GM19468 (cell line): ENCODE data around the gene SSPN.
A peak's percentile ranks its signal among the peaks of the same experiment; 100 is the strongest.

Experiments
- ATAC-seq: cut with Tn5 transposase; IDR thresholded peaks from one replicate; pipeline ENCODE4 v1.9.1; 2021; ENCODE audit warnings: mild to moderate bottlenecking, moderate library complexity, moderate number of reproducible peaks; ENCODE audit not compliant: unreplicated experiment; ENCODE audit errors: extremely low read depth

SSPN gene

DNA sequence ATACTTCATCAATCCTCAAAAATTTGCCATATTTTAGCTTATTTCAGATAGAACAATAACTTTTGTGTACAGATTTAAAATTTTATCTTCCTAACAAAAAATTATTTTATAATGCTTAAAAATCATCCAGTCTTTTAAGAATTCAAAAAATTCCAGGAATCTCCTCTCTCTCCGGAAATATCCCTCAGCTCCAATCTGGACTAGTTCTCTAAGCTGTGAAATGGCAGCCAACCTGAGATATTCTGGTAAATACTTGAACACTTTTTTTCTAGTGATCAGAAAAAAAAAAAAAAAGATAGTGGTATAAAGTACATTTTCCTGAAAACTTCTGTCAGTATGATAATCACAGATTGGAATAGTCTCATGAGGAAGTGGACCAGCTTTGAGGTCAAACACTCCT lies 57.6 kb downstream of the SSPN start:
- ATAC-seq = no peak

DNA sequence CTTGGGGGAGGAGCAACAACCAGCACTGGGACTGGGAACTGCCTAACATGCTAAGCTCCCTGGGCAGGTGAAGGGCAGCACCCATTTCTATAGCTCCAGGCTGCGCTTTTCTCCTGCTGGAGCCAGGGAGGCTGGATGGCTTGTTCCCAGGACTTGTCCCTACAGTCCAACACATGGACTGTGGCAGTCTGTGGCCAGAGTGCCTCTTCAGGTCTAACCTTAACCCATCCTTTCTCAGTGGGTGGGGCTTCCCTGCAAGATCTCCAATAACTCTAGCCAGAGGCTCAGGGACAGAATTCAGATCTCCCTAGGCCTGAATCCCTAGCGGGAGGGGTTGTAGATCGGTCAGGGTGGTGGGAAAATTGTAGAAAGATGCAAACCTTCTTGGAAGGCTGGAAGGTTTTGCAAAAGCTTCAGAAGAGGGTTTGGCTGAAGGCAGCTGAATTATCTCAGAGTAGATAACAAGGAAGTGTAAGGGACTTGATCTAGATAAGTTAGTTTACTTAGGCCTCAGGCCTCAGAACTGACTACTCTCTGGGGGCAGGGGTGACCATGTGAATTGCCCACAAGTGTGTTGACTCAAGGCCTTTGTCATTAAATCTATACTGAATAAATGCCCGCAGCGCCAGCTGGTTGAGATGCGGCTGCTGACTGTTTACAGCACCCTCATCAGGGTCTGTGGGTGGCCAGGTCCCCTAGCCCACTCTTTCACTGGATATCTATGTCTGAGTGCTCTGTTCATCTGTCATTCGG lies 60.7 kb downstream of the SSPN start:
- ATAC-seq = no peak

DNA sequence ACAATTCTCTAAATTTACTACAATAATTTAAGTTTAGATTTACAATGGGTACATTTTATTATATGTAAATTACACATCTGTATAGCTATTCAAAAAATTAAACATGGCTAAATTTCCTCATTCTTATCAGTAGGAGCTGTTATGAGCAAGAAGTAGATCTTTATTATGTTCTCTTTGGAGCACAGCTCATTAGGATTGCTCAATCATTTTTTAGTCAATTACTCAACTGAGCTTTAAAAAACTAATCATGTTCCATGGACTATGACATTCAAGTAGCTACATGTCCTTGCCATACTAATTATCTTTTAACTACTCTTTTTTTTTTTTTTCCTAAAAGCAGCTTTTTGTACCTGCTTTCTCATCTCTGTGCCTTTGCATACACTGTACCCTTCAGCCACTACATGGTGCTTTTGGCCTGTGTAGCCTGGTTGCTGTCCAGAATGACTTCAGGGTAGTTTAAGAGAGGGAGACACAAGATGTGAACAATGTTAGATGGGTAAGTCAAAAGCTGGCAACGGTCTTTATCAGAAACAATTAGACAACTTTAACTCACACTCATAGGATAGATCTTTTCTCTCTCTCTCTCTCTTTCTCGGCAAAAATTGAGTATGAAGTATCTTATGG lies 69.0 kb downstream of the SSPN start:
- no peak for ATAC-seq

DNA sequence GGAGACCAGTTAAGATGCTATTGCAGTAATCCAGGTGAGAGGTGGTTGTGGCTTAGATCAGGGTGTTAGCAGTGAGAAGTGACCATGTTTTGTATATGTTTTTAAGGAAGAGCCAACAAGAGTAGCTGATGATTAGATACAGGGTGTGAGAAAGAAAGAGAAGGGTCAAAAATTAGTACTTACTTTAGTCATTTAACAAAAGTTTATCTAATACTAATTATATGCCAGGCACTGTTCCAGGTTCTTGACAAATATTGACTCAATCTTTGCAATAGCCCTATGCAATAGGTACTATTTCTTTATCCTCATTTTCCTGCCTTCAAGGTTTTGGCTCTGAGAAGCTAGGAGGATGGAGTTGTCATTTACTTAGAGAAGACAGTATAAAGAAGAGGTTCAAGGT lies 70.2 kb downstream of the SSPN start:
- ATAC-seq = no peak

DNA sequence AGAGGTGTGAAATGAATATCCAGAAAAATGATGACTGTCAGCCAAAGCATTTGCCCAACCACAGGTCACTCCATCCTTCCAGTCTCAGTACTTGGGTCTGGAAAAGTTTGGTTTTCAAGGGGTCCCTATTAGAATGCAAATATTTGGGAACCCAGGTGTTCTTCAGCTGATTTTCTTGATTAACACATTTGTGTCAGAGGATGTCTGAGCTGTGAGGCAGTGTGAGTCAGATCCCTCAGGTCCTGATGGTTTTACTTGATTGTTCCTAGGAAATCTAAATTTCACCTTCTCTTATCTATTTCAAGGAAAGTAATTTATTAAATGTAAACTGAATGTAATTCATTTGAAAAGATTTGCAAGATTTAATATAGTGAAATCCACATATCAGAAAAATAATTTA lies 71.5 kb downstream of the SSPN start:
- ATAC-seq = no peak

DNA sequence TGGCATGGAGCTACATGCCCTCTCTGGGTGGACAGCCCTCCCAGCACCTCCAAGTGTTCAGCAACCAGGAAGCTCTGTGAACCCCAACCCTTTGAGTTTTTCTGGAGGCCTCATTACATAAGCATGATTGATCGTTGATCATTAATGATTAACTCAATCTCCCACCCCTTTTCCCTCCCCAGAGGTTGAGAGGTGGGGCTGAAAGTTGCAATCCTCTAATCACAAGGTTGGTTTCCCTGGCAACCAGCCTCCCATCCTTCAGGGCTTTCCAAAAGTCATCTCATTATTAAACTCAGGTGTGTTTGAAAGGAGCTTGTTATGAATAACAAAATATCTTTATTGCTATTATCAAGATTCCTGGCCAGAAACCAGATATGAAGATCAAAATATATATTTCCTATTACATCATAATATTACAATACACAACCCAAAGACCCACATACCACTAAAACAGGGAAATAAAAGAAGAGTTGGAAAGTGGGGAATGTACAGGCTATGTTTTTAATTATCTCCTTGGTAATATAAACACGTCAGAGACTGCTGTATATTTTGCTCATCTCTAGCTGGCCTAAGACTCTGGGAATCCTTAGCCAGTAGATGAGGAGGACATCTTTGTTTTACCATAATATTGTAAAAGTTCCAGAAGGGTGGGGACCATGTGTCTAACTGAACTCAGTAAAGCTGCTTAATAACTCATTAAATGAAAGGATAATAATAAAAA lies 73.6 kb downstream of the SSPN start:
- no peak for ATAC-seq

DNA sequence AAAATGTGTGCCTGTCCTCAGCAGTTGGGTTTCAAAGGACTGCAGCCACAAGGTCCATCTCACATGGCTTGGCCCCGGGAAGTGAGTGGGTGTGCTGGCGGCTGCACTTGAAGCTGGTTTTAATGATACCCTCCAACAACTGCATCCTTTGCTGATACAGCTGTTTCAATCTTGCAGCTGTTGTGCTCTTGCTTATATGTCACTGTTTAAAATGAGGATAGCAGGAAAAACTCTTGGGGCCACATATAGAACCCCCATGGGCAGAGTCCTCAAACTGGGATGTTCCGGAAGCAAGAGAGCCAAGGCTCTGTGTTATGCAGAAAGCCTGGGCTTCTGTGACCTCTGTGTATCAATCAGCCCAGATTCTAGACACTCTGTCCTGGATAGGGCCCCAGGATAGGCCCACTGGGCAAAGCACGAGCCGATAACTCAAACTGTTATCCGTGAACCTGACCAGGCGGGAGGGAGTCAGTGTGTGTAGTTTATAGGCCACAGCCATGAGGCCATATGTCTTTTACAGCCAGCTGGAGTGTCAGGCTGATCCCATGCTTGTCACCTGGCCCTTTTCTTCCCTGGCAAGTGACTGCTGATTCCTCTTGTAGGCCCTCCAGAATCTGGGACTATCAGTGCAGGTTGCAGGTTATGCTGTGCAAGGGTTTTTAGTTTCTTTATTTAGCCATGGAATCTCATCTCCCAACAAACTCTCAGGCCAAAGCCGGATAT lies 74.3 kb downstream of the SSPN start:
- no peak for ATAC-seq

DNA sequence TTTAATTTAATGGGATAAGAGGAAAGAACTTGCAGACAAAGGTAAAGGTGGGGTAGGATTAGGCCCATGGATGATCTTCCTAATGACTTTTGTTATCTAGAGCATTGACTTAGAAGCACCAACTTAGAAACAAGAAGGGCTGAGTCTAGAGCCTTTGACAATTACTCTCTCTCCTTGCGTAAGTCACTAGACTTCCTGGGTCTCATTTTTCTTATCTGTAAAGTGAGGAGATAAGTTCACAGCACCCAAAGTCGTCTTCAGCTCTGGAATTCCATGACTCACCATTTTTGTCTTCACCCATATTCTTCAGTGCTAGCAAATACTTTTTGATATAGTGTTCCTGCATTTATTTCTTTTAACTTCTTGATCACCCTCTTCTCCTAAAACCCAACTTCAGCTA lies 75.7 kb downstream of the SSPN start:
- ATAC-seq = no peak

DNA sequence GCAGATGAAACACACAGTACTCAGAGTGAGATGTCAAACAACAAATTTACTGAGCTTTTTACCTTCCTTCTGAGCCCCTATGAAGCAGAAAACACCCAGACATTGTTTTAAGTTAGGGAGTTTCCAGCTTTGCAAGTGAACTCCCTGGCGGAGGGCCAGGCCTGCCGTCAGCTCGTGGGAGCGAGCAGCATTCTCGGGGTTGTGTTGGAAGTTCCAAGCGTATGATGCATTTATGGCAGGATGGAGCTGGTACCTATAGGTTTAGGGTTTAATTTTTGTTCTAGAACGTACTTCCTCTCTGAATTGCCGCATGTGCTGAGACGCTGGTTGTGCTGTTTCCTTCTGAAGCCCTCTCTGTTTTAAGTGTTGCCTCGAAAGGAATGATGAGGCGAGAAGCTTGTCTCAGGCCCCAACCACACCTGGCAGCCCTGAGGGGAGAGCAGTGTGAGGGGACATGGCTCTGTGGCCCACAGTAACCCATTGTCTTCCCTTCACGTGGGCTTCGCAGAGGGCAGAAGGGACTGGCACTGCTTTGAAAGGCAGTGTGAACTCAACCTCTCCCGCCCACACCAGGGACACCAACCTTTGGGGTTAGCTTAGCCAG lies 76.6 kb downstream of the SSPN start:
- ATAC-seq = no peak

DNA sequence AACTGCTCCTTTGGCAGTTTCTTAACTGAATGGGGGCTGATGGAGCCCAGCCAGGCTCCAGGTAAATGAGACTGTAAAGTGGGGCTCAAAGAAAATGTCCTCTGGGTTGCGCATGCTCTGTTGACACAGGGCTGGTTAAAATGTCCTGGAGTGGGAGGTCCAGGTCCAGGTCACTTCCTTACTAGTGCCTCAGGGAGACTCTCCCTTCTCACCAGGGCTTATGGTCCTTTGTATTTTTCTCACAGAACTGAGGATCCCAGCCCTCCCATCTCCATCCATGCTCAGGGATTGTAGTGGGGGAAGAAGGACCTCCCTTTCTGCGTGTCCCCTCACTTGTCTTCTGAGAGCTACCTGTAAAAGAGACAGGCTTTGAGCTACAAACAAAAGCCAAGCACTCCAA lies 77.5 kb downstream of the SSPN start:
- no peak for ATAC-seq

DNA sequence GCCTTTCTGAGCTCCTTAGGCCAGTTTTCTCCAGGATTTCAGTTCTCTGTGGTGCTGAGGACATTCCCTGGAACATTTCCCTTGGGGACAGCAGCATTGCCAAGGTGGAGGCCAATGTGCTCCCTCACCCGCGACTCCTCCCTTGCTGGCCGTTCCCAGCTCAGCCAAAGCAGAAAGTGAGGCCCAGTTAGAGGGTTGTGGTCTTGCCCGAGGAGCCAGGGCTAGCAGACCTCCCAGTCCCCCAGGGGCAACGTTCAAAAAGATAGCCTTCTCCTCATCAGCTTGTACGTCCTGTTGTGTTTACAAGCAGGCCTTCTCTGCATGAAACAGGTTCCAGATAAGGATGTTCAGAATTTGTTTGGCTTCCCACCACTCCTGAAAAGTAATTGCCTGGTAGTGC lies 78.4 kb downstream of the SSPN start:
- no peak for ATAC-seq

DNA sequence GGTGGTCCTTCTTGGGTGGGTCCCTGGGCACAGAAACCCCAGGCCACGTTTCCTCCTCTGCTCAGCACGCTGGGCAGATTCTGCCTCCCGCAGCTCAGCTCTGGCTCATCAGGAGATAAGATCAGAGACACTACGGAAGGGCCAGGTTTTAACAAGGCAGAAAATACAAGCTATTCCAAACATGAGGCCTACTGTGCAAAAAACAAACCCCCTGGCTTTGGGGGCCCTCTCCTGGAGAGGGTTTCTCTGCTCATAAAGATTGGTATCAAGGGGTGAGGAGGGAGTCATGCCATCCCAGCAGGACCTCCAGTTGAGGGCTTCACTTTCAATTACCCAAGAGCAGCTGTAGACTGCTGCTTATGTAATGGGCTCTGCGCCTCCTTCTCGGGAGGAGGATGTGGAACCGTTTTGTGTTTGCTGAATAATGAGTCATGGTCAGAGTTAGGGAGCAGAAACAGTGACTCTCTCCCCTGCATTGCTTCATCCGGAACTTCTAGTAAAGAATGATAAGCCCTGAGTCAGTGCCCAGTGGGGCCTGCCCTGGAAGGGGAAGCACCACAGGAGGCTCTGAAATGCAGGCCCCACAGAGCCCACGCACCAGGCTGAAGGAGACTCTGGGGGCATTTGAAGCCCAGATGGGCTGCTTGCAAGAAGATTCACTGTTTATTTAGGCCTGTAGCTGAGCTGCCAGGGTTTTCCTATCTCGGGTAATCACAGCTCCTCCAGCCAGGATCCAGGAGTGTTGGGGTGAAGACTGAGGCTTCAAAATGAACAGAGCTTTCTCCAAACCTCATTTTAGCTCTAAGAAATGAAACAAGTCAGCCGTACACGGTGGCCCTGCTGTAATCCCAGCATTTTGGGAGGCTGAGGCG lies 79.3 kb downstream of the SSPN start:
- ATAC-seq = peak; percentile 95

DNA sequence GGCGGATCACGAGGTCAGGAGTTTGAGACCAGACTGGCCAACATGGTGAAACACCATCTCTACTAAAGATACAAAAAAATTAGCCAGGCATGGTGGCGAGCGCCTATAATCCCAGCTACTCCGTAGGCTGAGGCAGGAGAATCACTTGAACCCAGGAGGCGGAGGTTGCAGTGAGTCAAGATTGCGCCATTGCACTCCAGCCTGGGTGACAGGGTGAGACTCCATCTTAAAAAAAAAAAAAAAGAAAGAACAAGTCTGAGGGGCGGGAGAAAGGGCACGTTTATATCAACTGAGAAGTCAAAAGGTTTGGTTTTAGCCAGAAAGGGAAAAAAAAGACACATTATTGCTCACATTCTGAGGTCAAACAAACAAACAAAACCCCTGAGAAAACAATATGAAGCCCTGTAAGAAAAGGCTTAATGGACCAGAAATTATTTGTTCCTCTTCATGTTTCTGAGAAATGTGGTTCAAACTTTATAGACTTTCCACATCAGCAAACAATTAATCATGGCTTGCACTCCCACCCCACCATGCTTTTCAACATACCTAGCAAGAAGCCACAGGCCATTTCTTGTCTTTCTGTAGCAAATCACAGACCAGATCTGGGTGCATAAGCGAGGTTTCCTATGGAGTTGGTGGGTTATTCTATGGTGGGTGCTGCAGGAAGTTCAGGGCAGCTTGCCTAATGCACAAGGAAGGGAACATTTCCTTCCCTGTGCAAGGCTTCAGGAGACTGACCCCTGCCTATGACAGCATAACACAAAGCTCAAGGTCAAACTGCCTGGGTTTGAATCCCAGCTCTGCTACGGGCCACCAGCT lies 80.1 kb downstream of the SSPN start:
- ATAC-seq = no peak

DNA sequence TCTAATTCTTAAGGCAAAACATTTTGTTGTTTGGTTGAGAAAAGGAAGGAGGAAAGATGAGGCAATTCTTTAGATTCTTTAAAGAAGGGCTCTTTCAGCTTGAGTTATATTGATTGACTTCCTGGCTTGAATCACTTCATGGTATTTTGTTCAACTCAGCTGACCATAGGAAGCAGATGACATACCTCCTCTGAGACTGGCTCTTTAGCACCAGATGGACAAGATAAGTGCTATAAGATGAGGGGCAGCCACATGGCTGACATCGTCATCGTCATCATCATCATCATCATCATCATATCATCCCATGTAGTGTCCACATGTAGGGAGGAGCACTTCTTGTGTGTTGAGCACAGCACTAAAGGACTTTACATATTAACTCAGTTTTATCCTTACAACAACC lies 81.3 kb downstream of the SSPN start:
- no peak for ATAC-seq

DNA sequence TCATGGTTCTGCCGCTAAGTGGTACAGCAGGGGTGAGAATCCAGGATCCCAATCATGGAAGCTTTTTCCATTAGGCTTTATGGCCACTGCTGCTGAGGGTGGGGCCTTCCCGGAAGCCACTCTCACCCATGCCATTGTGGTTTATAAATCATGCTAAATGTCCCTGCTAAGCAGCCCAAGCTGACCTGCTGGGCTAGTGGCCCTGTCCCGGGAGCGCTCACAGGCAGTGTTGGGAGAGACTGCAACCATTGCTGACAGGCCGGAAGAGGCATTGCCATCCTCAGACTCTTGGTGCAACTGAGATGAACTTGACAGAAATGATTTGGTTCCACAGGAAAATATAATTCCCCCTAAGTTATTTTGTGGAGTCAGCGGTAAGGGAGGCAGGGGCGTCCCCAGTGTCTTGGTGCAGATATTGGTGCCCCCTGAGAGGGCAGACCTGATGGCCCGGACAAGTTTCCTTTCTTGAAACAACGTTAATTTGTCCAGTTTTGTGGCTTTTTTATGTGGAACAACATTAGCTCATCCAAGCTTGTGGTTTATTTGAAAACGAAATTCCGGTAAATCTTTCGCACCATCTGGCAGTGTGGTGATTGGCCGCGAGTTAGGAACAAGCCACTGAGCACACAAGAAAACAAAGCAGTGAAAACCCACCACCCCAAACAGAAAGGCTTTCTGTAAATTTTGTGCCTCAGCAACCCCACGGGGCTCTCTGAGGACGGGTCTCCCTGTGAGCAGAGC lies 82.3 kb downstream of the SSPN start:
- no peak for ATAC-seq

DNA sequence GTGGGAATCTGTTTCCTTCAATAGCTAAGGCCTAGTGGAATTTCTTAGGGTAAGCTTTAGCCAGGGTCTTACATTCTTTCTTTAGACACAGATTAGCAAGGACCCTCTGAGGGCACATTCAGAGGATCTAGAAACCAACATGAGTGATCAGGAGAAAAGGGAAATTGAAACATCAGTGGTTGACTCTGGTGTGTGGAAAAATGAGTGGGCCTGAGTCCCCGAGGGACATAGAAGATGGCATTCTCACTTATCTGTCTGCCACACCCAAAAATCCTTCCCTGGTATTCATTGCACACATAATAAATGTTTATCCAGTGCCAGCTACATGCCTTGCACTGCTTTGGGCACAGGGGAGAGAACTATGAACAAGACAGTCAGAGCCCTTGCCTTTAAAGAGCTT lies 82.9 kb downstream of the SSPN start:
- no peak for ATAC-seq

DNA sequence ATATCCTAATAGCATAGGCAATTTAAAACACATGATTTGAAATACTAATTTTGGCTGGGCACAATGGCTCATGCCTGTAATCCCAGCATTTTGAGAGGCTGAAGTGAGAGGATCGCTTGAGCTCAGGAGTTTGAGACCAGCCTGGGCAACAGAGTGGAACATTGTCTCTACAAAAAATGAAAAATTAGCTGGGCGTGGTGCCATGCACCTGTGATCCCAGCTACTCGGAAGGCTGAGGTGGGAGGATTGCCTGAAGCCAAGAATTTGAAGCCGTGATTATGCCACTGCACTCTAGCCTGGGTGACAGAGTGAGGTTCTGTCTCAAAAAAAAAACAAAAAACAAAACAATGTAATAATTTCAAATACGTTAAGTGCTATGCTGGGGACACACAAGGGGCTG lies 83.3 kb downstream of the SSPN start:
- no peak for ATAC-seq

DNA sequence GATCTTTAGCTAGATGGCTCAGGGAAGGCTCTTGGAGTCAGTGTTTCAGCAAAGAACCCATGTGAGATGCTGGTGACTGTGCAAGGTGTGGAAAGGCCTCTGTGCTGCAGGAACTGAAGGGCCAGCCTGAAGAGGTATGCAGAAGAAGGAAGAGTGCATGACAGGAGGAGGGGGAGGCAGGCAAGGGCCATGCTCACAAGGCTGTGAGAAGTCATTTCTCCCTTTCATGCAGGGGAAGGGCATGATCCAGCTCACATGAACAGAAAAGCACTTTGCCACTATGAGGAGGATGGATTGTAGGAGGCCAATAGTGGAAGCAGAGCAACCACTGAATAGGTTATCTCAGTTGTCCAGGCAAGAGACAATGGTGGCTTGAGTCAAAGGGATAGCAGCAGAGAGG lies 83.7 kb downstream of the SSPN start:
- ATAC-seq = no peak
